Stimulated activated CD8-positive, alpha-beta memory T cell treated with anti-CD3 and anti-CD28 coated beads, Interleukin-12 subunit alpha, Interleukin-12 subunit beta, amount 100 ng/mL, for 4 hours (primary cell): Measurements from ENCODE around the gene TMF1.

Source experiments
- DNase-seq: peaks from one replicate; pipeline ENCODE4 v3.0.0-alpha.2; 2020; ENCODE audit warnings: low read depth

TMF1 gene

GRCh38 chr3:68977486-68978167, 74.5 kb downstream of the TMF1 start:
- no peak for DNase-seq

GRCh38 chr3:68974711-68975110, 77.4 kb downstream of the TMF1 start:
- no peak for DNase-seq

GRCh38 chr3:68973639-68974038, 78.5 kb downstream of the TMF1 start:
- DNase-seq: no peak

GRCh38 chr3:68972358-68972979, 79.7 kb downstream of the TMF1 start:
- no peak for DNase-seq
